Lower leg skin (tissue), 3 donors: ENCODE measurements around the gene SLC5A3.

Experiments used
- CTCF ChIP-seq, 3 donors: fragments of 450-650 bp; IDR thresholded peaks; one replicate each; pipeline ENCODE4 v1.5.1; 2016; ENCODE audit warnings: antibody characterized with exemption in 3 of 3, mild to moderate bottlenecking in 3 of 3, moderate library complexity in 2 of 3
- POLR2A ChIP-seq, 2 donors: fragments of 450-650 bp; IDR thresholded peaks; one replicate each; pipeline ENCODE4 v1.6.1; 2016 to 2017; ENCODE audit warnings: antibody characterized with exemption in 2 of 2, mild to moderate bottlenecking in 1 of 2, moderate library complexity in 1 of 2

DNA sequence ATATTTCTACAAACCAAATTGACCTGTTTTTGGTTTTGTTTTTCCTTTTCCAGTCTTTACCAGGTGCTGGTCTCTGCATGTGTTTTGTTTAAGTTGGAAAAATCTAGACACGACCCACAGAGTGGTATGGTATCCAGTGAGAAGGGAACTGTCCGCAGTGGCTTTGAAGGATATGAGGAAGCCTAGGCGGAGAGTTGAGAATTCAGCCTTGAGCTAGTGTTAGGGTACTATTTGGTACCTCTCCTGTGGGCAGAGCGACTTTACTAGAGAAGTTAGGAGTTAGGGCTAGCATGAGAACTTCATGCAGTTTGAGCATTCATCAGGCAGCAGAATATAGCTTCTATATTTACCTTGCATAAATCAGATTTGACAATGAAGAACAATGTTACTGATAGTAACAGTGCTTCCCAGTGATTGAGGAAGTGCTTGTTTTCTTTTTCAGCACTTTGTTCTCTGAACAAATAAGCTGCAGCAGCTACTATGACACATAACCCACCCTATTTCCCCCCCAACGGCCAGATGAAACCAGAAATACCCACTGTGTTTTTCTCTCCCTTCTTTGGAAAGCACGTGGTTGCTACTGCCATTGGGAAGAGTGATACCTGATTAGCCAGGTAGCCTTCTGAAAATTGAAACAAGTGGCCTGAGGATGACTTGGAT lies 19.0 kb downstream of the SLC5A3 start:
- TF ChIP-seq CTCF (IDR thresholded peaks at IDR 0.05) (no peak), POLR2A (IDR thresholded peaks at IDR 0.05) (no peak)
